SIG-M5 treated with dmso at 0.1 percent for 504 hours (cell line): ENCODE measurements around the gene SMAD3.

Experiments
- DNase-seq: peaks from one replicate; lab custom pipeline; 2025; ENCODE audit not compliant: unreplicated experiment; lab: John Stamatoyannopoulos, UW

SMAD3 gene

DNA sequence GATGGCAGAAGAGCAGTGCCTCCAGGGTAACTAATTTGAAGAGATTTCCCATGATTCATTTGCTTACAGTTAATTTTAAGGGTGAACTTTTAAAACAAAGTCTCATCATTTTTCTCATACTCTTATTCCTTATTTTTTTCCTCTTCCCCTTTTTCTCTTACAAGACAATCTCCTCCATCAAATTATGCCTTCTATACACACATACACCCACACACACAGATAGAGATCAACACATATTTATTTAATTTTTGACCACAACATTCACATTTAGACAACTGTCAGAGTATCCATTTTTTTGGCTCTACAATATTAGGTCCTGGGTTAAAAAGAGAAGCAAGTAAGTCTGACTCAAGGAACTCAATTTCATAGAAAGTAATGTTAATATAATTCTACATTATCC is 151.5 kb downstream of the SMAD3 start:
- DNase-seq: no peak

- no peak for DNase-seq
These were observed 153.0 kb downstream of the SMAD3 start for GRCh38 chr15:67218428-67218827.

GRCh38 chr15:67219288-67219687 is 153.9 kb downstream of the SMAD3 start:
- no peak for DNase-seq

DNA sequence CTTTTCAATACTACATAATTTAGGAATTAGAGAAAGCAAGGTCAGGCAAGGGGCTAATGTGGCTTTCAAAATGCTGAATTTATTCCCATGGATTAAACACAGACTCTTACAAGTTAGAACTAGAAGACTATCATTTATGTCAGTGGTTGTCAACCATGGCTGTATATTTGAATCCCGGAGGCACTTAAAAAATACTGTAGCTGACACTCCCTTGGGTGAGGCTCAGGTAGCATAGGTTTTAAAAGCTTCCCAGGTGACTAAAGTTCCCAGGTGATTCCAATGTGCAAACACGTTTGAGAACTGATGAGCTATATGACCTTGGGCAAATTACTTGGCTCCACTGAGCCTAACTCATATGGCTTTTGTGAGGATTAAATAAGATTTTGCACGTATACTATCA is 159.5 kb downstream of the SMAD3 start:
- no peak for DNase-seq

DNA sequence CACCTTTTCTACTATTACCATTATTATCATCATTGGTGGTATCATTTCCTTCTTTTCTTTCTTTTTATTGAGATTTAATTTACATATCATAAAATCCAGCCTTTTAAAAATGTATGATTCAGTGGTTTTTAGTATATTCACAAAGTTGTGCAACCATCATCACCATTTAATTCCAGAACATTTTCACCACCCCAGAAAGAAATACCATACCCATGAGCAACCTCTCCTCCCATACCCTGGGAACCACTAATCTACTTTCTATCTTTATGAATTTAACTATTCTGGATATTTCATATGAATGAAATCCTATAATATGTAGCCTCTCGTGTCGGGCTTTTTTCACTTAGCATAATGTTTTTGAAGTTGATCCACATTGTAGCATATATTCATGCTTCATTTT is 159.9 kb downstream of the SMAD3 start:
- no peak for DNase-seq

GRCh38 chr15:67227431-67227830 is 162.0 kb downstream of the SMAD3 start:
- no peak for DNase-seq

DNA sequence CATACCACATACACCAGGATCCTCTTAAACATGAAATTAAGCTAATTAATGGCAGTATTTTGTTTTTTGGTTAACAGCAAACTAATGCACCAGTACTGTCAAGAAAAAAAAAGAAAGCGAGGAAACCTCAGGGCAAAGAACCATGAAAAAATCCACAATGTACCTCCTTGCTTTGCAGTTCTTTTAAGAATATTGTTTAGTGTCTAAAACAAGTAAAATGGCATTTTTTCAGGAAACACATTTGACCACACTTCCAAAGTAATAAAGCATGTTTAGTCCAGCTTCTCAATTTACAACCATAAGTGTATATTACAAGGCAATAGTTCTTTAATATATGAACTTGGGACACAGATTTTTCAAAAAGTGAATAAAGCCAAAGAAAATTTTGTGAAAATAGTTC is 162.4 kb downstream of the SMAD3 start:
- DNase-seq: no peak

DNA sequence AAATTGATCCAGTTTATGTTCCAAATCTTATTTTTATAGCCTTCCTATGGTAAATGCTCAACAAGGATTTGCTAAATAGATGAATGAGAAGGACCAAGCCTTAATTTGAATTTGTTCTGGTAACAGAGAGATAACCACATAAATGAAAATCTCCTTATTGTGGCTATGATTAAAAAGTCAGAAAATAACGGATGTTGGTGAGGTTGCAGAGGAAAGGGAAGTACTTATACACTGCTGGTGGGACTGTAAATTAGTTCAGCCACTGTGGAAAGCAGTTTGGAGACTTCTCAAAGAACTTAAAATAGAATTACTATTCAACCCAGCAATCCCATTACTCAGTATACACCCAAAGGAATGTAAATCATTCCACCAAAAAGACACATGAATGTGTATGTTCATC is 162.9 kb downstream of the SMAD3 start:
- DNase-seq: no peak

- DNase-seq: no peak
These were observed 165.1 kb downstream of the SMAD3 start for GRCh38 chr15:67230504-67230903.

GRCh38 chr15:67232591-67232990 is 167.2 kb downstream of the SMAD3 start:
- DNase-seq: no peak

DNA sequence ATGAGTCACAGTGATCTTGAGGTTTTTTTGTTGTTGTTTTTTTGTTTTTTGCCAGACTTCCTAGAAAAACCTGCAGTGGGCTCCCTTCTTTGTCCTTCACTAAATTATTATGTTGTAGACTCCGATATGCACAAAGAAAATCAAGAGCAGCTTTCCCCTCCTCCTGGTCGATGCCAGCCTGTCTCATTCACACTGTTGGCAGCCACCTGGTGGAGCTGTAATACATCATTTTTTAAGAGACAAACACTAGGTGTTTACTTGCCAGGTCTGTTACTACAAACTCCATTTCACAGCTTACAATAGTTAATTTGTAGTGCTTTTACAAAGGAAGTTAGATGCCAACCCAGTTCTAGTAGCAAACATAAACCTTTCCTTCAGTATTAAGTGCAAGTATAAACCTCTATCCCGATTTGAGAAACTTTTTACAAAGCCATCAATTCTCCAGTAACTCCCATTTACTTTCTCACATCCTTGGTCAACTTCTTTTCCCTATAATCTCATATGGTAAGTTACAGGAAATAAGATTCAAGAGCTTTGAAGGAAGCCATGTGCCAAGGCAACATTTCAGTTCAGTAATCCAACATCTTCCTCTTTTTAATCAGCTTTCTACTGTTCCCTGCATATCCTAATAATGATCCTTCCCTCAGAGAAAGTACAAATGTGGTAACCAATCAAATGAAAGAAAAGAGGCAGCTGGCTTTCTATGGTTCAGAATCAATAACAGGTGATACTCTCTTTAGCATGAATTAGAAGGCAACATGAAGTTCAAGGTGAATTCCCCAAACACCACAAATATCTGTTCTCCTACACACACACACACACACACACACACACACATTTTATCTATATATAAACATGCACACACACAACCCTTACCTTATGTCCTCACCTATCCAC is 175.1 kb downstream of the SMAD3 start:
- no peak for DNase-seq

DNA sequence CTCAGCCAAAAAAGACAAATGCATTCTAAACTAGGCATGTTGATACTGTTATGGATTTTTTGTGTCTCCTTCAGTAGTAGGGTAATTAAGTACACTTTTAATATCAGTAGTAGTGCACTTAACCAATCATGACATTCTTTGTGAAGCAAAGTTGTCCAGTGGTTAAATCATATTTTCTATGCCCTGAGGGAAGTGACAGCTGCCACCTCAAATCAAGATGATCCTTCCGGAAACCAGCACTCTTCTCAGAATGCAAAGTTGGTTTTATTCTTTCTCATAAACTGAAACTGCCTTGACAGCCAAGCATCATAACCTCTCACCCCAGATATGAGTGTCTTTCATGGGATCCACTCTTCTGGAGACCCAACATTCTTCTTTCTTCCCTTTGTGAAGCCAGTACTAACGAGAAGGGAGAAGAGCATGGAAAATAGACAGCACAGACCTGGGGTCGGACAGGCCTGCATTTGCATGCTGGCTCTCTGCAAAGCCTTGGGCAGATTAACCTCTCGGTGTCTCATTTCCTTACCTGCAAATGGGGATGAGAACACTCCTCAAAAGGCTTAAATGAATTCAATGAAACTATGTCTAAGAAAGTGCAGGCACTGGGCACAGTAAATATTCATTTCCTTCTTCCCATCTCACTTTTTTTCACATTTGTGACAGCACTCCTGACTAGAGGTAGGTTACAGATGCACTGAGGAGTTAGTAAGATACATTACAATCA is 175.9 kb downstream of the SMAD3 start:
- no peak for DNase-seq

- peak; percentile 69 for DNase-seq
These were observed 177.3 kb downstream of the SMAD3 start for GRCh38 chr15:67242708-67243111.
